Endothelial cell of umbilical vein (primary cell): ENCODE data around the gene TEDC2.

Experiments used
- CTCF ChIP-seq, 2 donors: IDR thresholded peaks; 1 replicate in 1 of 2; 2 replicates in 1 of 2; pipeline ENCODE4 v1.5.1; 2011; ENCODE audit warnings: low read length in 2 of 2, mild to moderate bottlenecking in 2 of 2, moderate library complexity in 2 of 2, control low read depth in 1 of 2, inconsistent platforms in 1 of 2, low read depth in 1 of 2; ENCODE audit not compliant: insufficient read depth in 1 of 2; ENCODE audit errors: extremely low read depth in 1 of 2
- EZH2 ChIP-seq: IDR thresholded peaks from 2 replicates; pipeline ENCODE4 v1.6.1; 2012; ENCODE audit warnings: borderline replicate concordance, low read depth, mild to moderate bottlenecking, moderate library complexity, low read length, inconsistent platforms; ENCODE audit not compliant: severe bottlenecking

- TF ChIP-seq EZH2 (no peak), CTCF (IDR thresholded peaks at IDR 0.05; ENCODE audit: extremely low read depth in 1 of 2, insufficient read depth in 1 of 2, low read depth in 1 of 2, low read length in 2 of 2) (no peak)
Observed at GRCh38 chr16:2477327-2477726, 17.4 kb downstream of the TEDC2 start.
